GM19438 (cell line): ENCODE results near the gene SLC26A9.

Experiments used
- ATAC-seq: cut with Tn5 transposase; IDR thresholded peaks from one replicate; pipeline ENCODE4 v1.9.1; 2021; ENCODE audit warnings: low read depth; ENCODE audit not compliant: unreplicated experiment

Gene SLC26A9

DNA sequence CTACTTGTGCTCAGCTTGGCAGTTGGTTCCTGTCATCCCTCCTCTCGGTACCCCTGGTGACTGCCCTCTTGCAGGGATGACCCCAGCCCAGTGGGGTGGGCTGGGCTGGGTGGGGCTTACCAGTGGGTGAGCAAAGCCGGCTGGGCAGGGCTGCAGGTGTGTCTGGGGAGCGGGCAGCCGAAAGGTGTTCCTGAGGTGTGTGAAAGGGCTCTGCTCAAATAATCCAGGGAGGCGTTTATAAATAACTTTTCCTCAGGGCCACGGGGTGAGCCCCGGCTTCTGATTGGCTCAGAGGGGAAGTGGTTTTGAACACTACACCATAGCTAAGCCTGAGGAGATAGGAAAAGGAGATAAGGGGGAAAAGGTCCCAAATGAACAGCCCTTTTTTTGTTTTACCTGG lies at the start of gene SLC26A9:
Gene SLC26A9 (minus strand): TSS at position 212 of the 400 bp plus-strand sequence. CDS start 7,636 bp downstream, outside the sequence.
- no peak for ATAC-seq

- ATAC-seq, result no peak
Measured at GRCh38 chr1:205992218-205992882, 49.1 kb upstream of the SLC26A9 start.

DNA sequence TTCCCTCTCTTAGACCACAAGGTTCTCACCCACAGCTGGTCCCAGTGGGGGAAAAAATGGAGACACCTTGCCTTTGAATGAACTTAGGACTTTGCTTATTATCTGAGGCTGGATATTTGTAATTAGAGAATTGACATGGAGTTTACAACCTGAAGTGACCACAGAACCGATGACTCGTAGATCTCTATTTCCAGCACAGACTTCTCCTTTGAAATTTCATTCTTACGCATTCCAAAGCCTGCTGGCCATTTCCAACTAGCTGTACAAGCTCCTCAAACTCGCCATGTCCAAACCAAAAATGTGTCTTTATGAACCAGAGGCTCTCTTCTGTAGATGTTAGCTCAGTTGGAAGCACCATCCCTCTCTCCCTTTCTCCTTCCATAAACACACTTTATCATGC lies 48.0 kb upstream of the SLC26A9 start:
- ATAC-seq, result no peak

DNA sequence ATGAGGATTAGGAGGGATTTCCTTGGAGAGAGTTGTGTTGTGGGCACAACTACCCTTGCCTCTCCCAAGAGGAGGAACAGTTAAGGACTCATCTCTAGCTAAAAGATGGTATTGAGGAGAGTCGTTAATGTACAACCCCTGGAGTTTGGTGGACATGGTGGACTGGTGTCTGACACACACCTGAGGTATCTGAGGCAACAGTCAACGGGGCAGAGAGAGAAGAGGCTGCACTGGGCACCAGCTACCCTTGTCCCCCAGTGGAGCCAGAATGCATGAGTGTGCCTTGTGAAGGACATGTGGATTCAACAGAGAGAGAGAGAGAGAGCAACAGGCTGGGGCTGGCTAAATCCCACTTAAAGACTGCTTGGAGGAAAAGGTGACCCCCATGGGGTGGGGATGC lies 47.0 kb upstream of the SLC26A9 start:
- no peak for ATAC-seq

DNA sequence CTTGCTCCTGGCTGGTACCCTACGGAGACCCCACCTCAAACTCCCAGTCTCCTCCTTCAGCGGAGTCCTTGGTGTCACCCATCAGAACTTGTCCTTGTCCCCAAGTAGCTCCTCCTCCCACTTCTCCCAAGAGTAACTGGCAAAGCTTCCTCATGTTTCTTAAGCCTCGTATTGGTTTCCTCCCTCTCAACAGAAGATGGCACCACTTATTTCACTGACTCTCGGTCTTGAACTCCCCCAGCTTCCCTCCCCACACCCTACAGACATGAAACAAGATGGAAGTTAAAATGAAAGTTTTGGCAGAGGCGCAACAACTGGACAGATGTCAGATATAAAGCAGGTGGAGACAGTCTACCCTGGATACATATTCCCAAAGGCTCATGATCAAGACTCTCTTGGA lies 46.5 kb upstream of the SLC26A9 start:
- no peak for ATAC-seq

- ATAC-seq, result no peak
Measured at GRCh38 chr1:205988585-205988995, 45.3 kb upstream of the SLC26A9 start.

DNA sequence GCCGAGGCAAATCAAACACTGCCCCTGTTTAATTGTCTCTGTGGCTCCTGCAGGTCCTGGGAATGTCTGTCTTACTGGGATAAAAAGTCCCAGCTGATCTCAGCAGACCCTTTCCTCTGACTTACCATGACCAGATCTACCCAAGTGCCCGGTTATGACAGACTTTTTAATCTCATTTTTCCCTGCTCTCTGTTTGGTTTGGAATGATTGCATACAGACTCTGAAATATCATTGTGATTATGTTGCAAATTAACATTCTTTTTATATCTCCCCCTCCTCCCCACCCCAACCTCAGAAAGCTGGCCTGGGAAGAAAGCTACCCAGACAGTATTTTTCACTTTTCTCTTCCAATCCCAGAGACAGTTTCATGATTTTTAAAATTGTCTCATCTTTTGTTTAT lies 43.6 kb upstream of the SLC26A9 start:
- no peak for ATAC-seq

DNA sequence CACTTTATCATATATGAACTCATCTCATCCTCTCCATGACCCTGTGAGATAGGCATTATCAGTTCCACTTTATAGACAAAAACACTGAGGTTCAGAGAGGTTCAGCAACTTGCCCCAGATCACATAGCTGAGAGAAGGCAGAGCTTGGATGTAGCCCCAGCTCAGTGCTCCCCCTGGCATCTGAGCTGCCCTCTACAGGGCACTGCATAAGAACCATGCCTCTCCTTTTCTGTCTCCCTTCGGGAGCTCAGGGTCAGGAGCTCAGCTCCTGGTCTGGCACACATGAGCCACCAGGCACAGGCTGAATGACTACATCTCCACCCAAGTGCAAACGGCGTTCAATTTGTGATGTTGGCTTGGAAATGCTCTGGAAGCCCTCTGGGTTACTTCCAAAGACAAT lies 43.0 kb upstream of the SLC26A9 start:
- ATAC-seq, result no peak

- ATAC-seq, result no peak
Measured at GRCh38 chr1:205985330-205986005, 42.2 kb upstream of the SLC26A9 start.

GRCh38 chr1:205983925-205984725 lies 40.9 kb upstream of the SLC26A9 start:
- ATAC-seq, result no peak

- ATAC-seq, result no peak
Measured at GRCh38 chr1:205981257-205981656, 38.0 kb upstream of the SLC26A9 start.

- ATAC-seq, result no peak
Measured at GRCh38 chr1:205980237-205980870, 37.1 kb upstream of the SLC26A9 start.

GRCh38 chr1:205979301-205979700 lies 36.0 kb upstream of the SLC26A9 start:
- no peak for ATAC-seq

- ATAC-seq, result no peak
Measured at GRCh38 chr1:205978676-205979075, 35.4 kb upstream of the SLC26A9 start.

DNA sequence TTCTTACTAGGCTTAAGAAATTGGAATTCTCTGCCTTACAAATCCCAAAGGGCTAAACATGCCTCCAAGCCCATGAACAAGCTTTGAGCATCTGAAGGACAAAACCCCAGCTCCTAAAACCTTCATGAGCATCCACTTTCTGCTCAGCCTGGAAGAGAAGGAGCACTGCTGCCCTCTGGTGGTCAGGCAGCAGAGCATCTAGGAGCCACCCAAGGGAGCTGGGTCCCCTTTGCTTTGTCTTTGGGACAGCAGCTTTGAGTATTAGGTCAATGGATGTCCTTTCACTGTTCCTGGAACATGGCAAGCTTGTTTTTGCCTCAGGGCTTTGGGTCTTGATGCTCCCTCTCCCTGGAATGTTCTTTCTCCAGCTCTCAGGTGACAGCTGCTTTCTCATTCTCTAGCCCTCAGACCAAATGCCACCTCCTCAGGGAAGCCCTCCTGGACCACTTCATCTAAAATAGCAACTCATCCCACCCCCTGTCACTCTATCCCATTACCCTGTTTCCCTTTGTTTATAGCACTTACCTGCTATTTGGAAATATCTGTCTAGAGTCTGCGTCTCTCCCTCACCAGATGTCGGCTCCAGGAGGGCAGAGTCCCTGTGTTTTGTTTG lies 34.3 kb upstream of the SLC26A9 start:
- ATAC-seq, result no peak

DNA sequence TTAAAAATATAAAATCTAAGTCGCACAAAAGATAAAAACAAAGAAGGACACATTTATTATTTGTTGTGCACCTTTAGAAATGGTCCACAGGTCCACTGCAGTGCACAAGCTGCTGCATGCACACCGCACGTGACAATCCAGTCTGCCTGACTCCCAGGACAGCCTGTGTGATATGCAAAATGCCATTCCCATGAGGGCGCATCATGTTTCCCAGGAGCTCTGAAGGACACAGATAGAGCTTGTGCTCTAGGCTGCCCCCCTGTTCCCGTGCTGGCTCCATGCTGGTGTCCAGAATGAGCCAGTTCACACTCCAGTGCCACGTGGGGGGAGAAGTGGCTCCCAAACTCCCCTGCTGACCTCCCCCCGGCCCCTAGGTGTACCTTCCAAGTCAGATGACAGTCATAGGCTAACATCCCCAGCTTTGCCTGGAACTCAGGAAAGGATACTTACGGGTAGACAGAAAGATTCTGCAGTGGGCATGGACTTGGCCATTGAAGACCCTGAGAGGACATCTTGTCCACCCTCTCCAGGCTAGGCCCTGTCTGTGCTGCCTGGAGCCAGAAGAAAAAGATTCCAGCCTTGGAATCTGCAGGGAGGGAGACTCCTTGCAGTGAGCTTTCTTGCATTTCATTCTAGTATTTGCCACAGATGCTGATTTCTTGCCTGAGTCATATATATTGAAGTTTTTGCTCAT lies 33.6 kb upstream of the SLC26A9 start:
- ATAC-seq, result no peak

DNA sequence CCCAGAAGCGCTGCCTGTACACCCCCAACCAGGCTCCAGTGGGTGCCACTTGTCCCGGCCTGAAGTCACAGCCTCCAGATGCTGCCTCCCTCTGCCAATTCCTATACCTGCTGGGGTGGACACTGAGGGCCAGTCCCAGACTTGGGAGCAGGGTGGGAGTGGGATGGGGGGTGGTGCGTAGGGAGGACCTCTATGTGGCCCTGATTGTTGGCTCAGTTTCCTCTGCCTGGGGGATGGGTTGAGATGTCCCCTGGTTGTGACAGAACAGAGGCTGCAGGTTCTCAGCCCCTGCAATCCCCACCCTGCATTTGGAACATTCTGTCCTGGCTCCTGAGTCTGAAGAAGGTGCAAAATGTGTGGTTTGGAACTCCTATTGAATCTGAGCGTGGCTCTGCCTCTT lies 32.8 kb upstream of the SLC26A9 start:
- no peak for ATAC-seq

GRCh38 chr1:205975387-205975998 lies 32.2 kb upstream of the SLC26A9 start:
- ATAC-seq, result no peak

DNA sequence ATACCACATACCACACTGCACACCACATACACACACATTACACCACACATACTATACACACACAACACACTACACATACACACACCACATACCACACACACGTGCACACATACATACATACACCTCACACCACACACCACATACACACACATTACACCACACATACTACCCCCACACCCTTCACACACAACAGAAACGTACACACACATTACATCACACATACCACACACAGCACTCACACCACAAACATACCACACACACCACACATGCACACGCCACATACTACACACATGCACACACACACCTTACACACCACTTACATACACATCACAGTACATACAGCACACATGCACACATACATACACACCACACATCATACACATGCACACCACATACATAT lies 31.5 kb upstream of the SLC26A9 start:
- ATAC-seq, result no peak
